Glomerular endothelial cell (primary cell): ENCODE data around the gene SYTL3. TPM values are rescaled to one million over a fixed set of nuclear protein-coding genes. Genes with fewer than 3 reads are reported as not detected.
A peak's percentile ranks its signal among the peaks of the same experiment; 100 is the strongest.
"Not testable (repeated sequence)": the region's sequence is repeated elsewhere in the genome, so short reads cannot be mapped to it uniquely, and the experiment has no call there.

Experiments
- DNase-seq: peaks from one replicate; pipeline ENCODE4 v3.0.0-alpha.2; 2011; ENCODE audit warnings: low read depth, low spot score; ENCODE audit errors: extremely low read depth
- total RNA-seq: library from RNA; depleted of rRNA; stranded (reverse); fragments of >200 nt; gene quantifications from 2 replicates; pipeline ENCODE4 v1.2.3, GENCODE V29; 2015

Gene SYTL3
- total RNA-seq, 1 donor from 2014 or later, result 2.2 TPM

- no peak for DNase-seq
Observed at GRCh38 chr6:158621694-158622544, 27.9 kb upstream of the SYTL3 start.

GRCh38 chr6:158622545-158623190, 27.2 kb upstream of the SYTL3 start:
- DNase-seq, result no peak

GRCh38 chr6:158624684-158625682, 24.9 kb upstream of the SYTL3 start:
- DNase-seq, result no peak

- DNase-seq, result no peak
Observed at GRCh38 chr6:158625881-158626305, 24.0 kb upstream of the SYTL3 start.

GRCh38 chr6:158626360-158627167, 23.3 kb upstream of the SYTL3 start:
- no peak for DNase-seq

GRCh38 chr6:158627168-158627939, 22.5 kb upstream of the SYTL3 start:
- DNase-seq, result no peak

- no peak for DNase-seq
Observed at GRCh38 chr6:158627940-158628211, 22.0 kb upstream of the SYTL3 start.

GRCh38 chr6:158628542-158628941, 21.3 kb upstream of the SYTL3 start:
- no peak for DNase-seq

- no peak for DNase-seq
Observed at GRCh38 chr6:158629367-158630221, 20.3 kb upstream of the SYTL3 start.

GRCh38 chr6:158630938-158631616, 18.8 kb upstream of the SYTL3 start:
- no peak for DNase-seq

GRCh38 chr6:158631678-158632537, 17.9 kb upstream of the SYTL3 start:
- peak; percentile 89 for DNase-seq

GRCh38 chr6:158632538-158633119, 17.2 kb upstream of the SYTL3 start:
- not testable (repeated sequence) for DNase-seq

- no peak for DNase-seq
Observed at GRCh38 chr6:158633127-158633526, 16.7 kb upstream of the SYTL3 start.

- DNase-seq, result no peak
Observed at GRCh38 chr6:158634695-158635426, 15.0 kb upstream of the SYTL3 start.

- DNase-seq, result no peak
Observed at GRCh38 chr6:158635427-158636073, 14.3 kb upstream of the SYTL3 start.

GRCh38 chr6:158636778-158637177, 13.1 kb upstream of the SYTL3 start:
- no peak for DNase-seq
